Esophagus squamous epithelium (tissue), 5 donors: ENCODE data around the gene HMCN2. TPM values are rescaled to one million over a fixed set of nuclear protein-coding genes. Genes with fewer than 3 reads are reported as not detected.

ENCODE experiments used
- DNase-seq: peaks from one replicate; lab custom pipeline; 2025; lab: John Stamatoyannopoulos, UW
- H3K27ac ChIP-seq, 4 donors: fragments of 200-600 bp; sonication (generic); one replicate each; pipeline ENCODE4 v1.5.1; 2016 to 2019; ENCODE audit warnings: mild to moderate bottlenecking in 1 of 4
- H3K27me3 ChIP-seq, 4 donors: fragments of 200-600 bp; sonication (generic); 1 replicate in 3 of 4; 2 replicates in 1 of 4; pipeline versions ENCODE4 v1.5.1 to v1.6.0; 2017 to 2021; ENCODE audit warnings: antibody characterized with exemption in 1 of 4
- H3K36me3 ChIP-seq, 3 donors: fragments of 200-600 bp; sonication (generic); one replicate each; pipeline ENCODE4 v1.5.1; 2016 to 2019
- H3K4me1 ChIP-seq, 3 donors: fragments of 200-600 bp; sonication (generic); one replicate each; pipeline ENCODE4 v1.5.1; 2017 to 2019
- H3K4me3 ChIP-seq, 4 donors: fragments of 200-600 bp; sonication (generic); 1 replicate in 3 of 4; 2 replicates in 1 of 4; pipeline ENCODE4 v1.5.1; 2016 to 2019; ENCODE audit warnings: mild to moderate bottlenecking in 2 of 4, moderate library complexity in 1 of 4
- H3K9me3 ChIP-seq, 3 donors: fragments of 200-600 bp; sonication (generic); one replicate each; pipeline ENCODE4 v1.5.1; 2016 to 2019
- CTCF ChIP-seq, 6 experiments: fragments of 450-650 bp in 4 of 6; fragments of 200-600 bp in 2 of 6; sonication (generic) in 2 of 6; IDR thresholded peaks; one replicate each; pipeline ENCODE4 v1.5.1; 2016 to 2019; ENCODE audit warnings: antibody characterized with exemption in 6 of 6, mild to moderate bottlenecking in 4 of 6, moderate library complexity in 4 of 6
- POLR2A ChIP-seq, 4 donors: fragments of 450-650 bp; IDR thresholded peaks; one replicate each; pipeline ENCODE4 v1.6.1; 2017; ENCODE audit warnings: antibody characterized with exemption in 4 of 4, mild to moderate bottlenecking in 4 of 4, moderate library complexity in 3 of 4
- WGBS, 2 donors: methylation state at CpG; one replicate each; pipeline ENCODE4 v1.1.5; 2018; 5-methylcytosine and 5-hydroxymethylcytosine counted together
- intact Hi-C: fragments of 100-400 bp; cut with DNase I; formaldehyde crosslinking; loops from one replicate; pipeline ENCODE4 v1.15.0; 2022
- total RNA-seq, 4 donors: library from RNA; depleted of rRNA; stranded (reverse); fragments of >200 nt; gene quantifications; one replicate each; pipeline ENCODE4 v1.1.0, GENCODE V29; 2016
- donor health status: DM: yes; HTN: yes; CAD: no.

Gene HMCN2
- total RNA-seq, 4 donors from 2014 or later = 0.53 to 4.8 (median 0.78) TPM

GRCh38 chr9:130345897-130346385, 80.4 kb downstream of the HMCN2 start:
- no peak overlapping the region for H3K4me3 ChIP-seq
- peaks cover 0 to 15% (median 0%) of the 10 kb centered on the region in 4 donors for H3K27me3 ChIP-seq
- DNase-seq = no peak
- WGBS, 2 donors = no CpG with 5 or more reads among the region's 13 CpGs
- intact Hi-C loops = loop anchor here (10.0 kb wide), 1 partner anchor 241 kb away; no protein-coding TSS in a partner anchor
- TF ChIP-seq POLR2A (IDR thresholded peaks at IDR 0.05) = no peak
- no peak for TF ChIP-seq CTCF (IDR thresholded peaks at IDR 0.05)
- H3K27ac ChIP-seq = no peak overlapping the region
- peaks cover 0 to 14% (median 0%) of the 10 kb centered on the region in 3 donors for H3K4me1 ChIP-seq
- no peaks in the 10 kb centered on the region for H3K36me3 ChIP-seq
- H3K9me3 ChIP-seq = no peaks in the 10 kb centered on the region

GRCh38 chr9:130346431-130346830, 80.9 kb downstream of the HMCN2 start:
- 66 to 94% methylated on average over 8 to 12 of the region's 14 CpGs for WGBS, 2 donors
- TF ChIP-seq POLR2A (IDR thresholded peaks at IDR 0.05) = no peak
- no peak for TF ChIP-seq CTCF (IDR thresholded peaks at IDR 0.05)
- H3K36me3 ChIP-seq = no peaks in the 10 kb centered on the region
- H3K27ac ChIP-seq = no peak overlapping the region
- H3K4me1 ChIP-seq = peaks cover 0 to 14% (median 0%) of the 10 kb centered on the region in 3 donors
- H3K27me3 ChIP-seq = peaks cover 0 to 15% (median 0%) of the 10 kb centered on the region in 4 donors
- DNase-seq = no peak
- intact Hi-C loops = loop anchor here (10.0 kb wide), 1 partner anchor 242 kb away; no protein-coding TSS in a partner anchor
- H3K9me3 ChIP-seq = no peaks in the 10 kb centered on the region
- no peak overlapping the region for H3K4me3 ChIP-seq

GRCh38 chr9:130347036-130347435, 81.5 kb downstream of the HMCN2 start:
- Histone ChIP-seq H3K27ac (no peak overlapping the region), H3K4me1 (peaks cover 0 to 14% (median 0%) of the 10 kb centered on the region in 3 donors), H3K27me3 (peaks cover 0 to 13% (median 0%) of the 10 kb centered on the region in 4 donors), H3K4me3 (no peak overlapping the region), H3K9me3 (no peaks in the 10 kb centered on the region), H3K36me3 (no peaks in the 10 kb centered on the region)
- TF ChIP-seq POLR2A (IDR thresholded peaks at IDR 0.05) = no peak
- TF ChIP-seq CTCF (IDR thresholded peaks at IDR 0.05) = no peak
- WGBS, 2 donors = 58 to 76% methylated on average over 3 to 8 of the region's 14 CpGs
- intact Hi-C loops = loop anchor here (10.0 kb wide), 1 partner anchor 242 kb away; no protein-coding TSS in a partner anchor
- no peak for DNase-seq

GRCh38 chr9:130347931-130348330, 82.4 kb downstream of the HMCN2 start:
- WGBS, 2 donors = 17 to 60% methylated on average over 1 to 3 of the region's 6 CpGs
- DNase-seq = no peak
- Histone ChIP-seq H3K27me3 (peaks cover 0 to 10% (median 0%) of the 10 kb centered on the region in 4 donors), H3K27ac (no peak overlapping the region), H3K36me3 (no peaks in the 10 kb centered on the region), H3K4me3 (no peak overlapping the region), H3K9me3 (no peaks in the 10 kb centered on the region), H3K4me1 (peaks cover 0 to 23% (median 6%) of the 10 kb centered on the region in 3 donors)
- intact Hi-C loops = loop anchor here (10.0 kb wide), 1 partner anchor 243 kb away; no protein-coding TSS in a partner anchor
- TF ChIP-seq POLR2A (IDR thresholded peaks at IDR 0.05) (no peak), CTCF (IDR thresholded peaks at IDR 0.05) (no peak)

- intact Hi-C loops = loop anchor here (10.0 kb wide), 1 partner anchor 244 kb away; no protein-coding TSS in a partner anchor
These were observed 82.8 kb downstream of the HMCN2 start for GRCh38 chr9:130348341-130348740.

More at GRCh38 chr9:130348341-130348740, 82.8 kb downstream of the HMCN2 start:
- Histone ChIP-seq H3K36me3 (no peaks in the 10 kb centered on the region), H3K4me3 (no peak overlapping the region), H3K27me3 (peaks cover 0 to 6% (median 0%) of the 10 kb centered on the region in 4 donors), H3K9me3 (no peaks in the 10 kb centered on the region), H3K4me1 (peaks cover 0 to 24% (median 7%) of the 10 kb centered on the region in 3 donors), H3K27ac (no peak overlapping the region)
- WGBS, 2 donors = 34 to 92% methylated on average over 4 to 6 of the region's 21 CpGs
- TF ChIP-seq CTCF (IDR thresholded peaks at IDR 0.05) (no peak), POLR2A (IDR thresholded peaks at IDR 0.05) (no peak)
- no peak for DNase-seq
